HG02840 (cell line): ENCODE data around the gene NOL4L.

Experiments used
- ATAC-seq: cut with Tn5 transposase; IDR thresholded peaks from one replicate; pipeline ENCODE4 v1.9.1; 2021; ENCODE audit warnings: mild to moderate bottlenecking, moderate library complexity, moderate number of reproducible peaks; ENCODE audit not compliant: unreplicated experiment, low FRiP score

The NOL4L gene

GRCh38 chr20:32397567-32398084 is 187.5 kb downstream of the NOL4L start:
- ATAC-seq: no peak

- no peak for ATAC-seq
Observed at GRCh38 chr20:32396646-32397160, 188.4 kb downstream of the NOL4L start.

- no peak for ATAC-seq
Observed at GRCh38 chr20:32395066-32395465, 190.1 kb downstream of the NOL4L start.
